AG04449 (cell line): ENCODE data around the gene CHAF1B.
"Not testable (repeated sequence)": the region's sequence is repeated elsewhere in the genome, so short reads cannot be mapped to it uniquely, and the experiment has no call there.

ENCODE experiments used
- CTCF ChIA-PET: fragments of 350-600 bp; formaldehyde crosslinking; extraction: SDS; loops from one replicate; lab custom pipeline; 2021; ENCODE audit warnings: antibody characterized with exemption; lab: Yijun Ruan, JAX
- POLR2A ChIA-PET: fragments of 400-600, 350-600 bp; formaldehyde crosslinking; extraction: SDS; loops from one replicate; lab custom pipeline; 2020; ENCODE audit warnings: antibody characterized with exemption, inconsistent platforms; lab: Yijun Ruan, JAX
- DNase-seq: peaks from one replicate; pipeline ENCODE4 v3.0.0-alpha.2; 2010; ENCODE audit warnings: low read depth, low spot score
- H3K4me3 ChIP-seq: 2 replicates; pipeline ENCODE4 v1.5.1; 2011; ENCODE audit warnings: low read depth, mild to moderate bottlenecking, control low read depth, low read length
- CTCF ChIP-seq: IDR thresholded peaks from one replicate; pipeline ENCODE4 v1.5.1; 2011; ENCODE audit warnings: mild to moderate bottlenecking, moderate library complexity, low read length, control low read depth, inconsistent platforms; ENCODE audit not compliant: insufficient read depth; ENCODE audit errors: missing control alignments

CHAF1B gene

DNA sequence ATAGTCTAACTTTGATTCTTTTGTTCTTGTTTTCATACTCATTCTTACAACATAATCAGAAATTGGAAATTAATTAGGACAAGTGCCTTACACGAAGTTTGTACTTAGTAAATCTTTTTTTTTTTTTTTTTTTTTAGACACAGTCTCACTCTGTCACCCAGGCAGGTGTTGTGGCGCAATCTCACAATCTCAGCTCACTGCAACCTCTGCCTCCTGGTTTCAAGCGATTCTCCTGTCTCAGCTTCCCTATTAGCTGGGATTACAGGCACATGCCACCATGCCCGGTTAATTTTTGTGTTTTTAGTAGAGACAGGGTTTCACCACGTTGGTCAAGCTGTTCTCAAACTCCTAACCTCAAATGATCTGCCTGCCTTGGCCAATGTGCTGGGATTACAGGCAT lies 12.4 kb downstream of the CHAF1B start:
- DNase-seq, result no peak
- CTCF ChIA-PET, result interaction anchor here (1.0 kb wide), 1 partner anchor 17 kb away, joined by 3 read pairs; no protein-coding TSS in a partner anchor
- POLR2A ChIA-PET, result no interaction called here
- H3K4me3 ChIP-seq, result no peak overlapping the region
- no peak for TF ChIP-seq CTCF

GRCh38 chr21:36399736-36400135 lies 14.5 kb downstream of the CHAF1B start:
- DNase-seq, CTCF ChIA-PET, H3K4me3 ChIP-seq, POLR2A ChIA-PET: not testable (repeated sequence)

DNA sequence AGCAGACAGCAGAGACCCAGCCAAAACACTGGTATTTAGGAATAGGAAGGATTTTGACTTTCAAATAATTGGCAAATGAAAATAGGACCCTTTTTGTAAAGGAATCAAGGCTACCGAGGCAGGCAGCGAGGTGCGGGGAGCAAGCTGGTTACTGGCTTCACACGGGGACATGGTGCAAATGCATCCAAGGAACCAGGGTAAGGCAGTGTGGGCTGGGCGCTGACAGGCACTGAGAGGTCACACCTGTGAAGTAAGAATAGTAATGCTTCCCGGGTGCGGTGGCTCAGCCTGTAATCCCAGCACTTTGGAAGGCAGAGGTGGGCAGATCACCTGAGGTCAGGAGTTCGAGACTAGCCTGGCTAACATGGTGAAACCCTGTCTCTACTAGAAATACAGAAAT lies 15.5 kb downstream of the CHAF1B start:
- CTCF ChIA-PET, result no interaction called here
- H3K4me3 ChIP-seq, result no peak overlapping the region
- POLR2A ChIA-PET, result no interaction called here
- no peak for DNase-seq
- TF ChIP-seq CTCF, result no peak

GRCh38 chr21:36402339-36402738 lies 17.1 kb downstream of the CHAF1B start:
- ChIA-PET POLR2A (no interaction called here), CTCF (interaction anchor here (1.0 to 2.1 kb wide), 3 partner anchors 17 to 20 kb away, joined by 3 to 12 read pairs (median 4); no protein-coding TSS in a partner anchor)
- DNase-seq, result no peak
- TF ChIP-seq CTCF, result no peak
- H3K4me3 ChIP-seq, result no peak overlapping the region

GRCh38 chr21:36403713-36404112 lies 18.5 kb downstream of the CHAF1B start:
- CTCF ChIA-PET, result interaction anchor here (2.1 kb wide), 1 partner anchor 18 kb away, joined by 12 read pairs; no protein-coding TSS in a partner anchor
- DNase-seq, result no peak
- POLR2A ChIA-PET, result interaction anchor here (0.7 kb wide), 1 partner anchor 25 kb away, joined by 6 read pairs; no protein-coding TSS in a partner anchor
- H3K4me3 ChIP-seq, result no peak overlapping the region
- no peak for TF ChIP-seq CTCF

- TF ChIP-seq CTCF, result no peak
- ChIA-PET POLR2A (no interaction called here), CTCF (no interaction called here)
- DNase-seq, result no peak
- H3K4me3 ChIP-seq, result no peak overlapping the region
Measured at GRCh38 chr21:36408568-36408967, 23.4 kb downstream of the CHAF1B start.

DNA sequence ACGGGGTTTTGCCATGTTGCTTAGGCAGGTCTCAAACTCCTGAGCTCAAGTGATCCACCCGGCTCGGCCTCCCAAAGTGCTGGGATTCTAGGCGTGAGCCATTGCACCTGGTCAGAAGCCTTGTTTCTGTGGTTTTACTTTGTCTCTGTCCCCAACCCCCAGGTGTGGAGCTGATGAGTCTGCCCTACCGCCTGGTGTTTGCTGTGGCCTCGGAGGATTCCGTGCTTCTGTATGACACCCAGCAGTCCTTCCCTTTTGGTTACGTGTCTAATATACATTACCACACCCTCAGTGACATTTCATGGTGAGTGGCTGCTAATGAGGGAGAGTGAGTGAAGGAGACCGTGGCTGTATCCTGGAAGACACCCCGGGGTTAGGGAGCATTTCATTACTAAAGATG lies 26.1 kb downstream of the CHAF1B start:
- H3K4me3 ChIP-seq, result no peak overlapping the region
- ChIA-PET POLR2A (no interaction called here), CTCF (interaction anchor here (1.5 to 1.8 kb wide), 3 partner anchors 9 to 12 kb away, joined by 6 to 9 read pairs (median 6); no protein-coding TSS in a partner anchor)
- TF ChIP-seq CTCF, result no peak
- DNase-seq, result no peak
